DOHH2 (cell line): ENCODE data around the gene ODAD2.

Experiments used
- H3F3A ChIP-seq: fragments of 200-600 bp; sonication (generic), shearing (Covaris generic); 2 replicates; pipeline ENCODE4 v1.6.0; 2016; ENCODE audit warnings: antibody characterized with exemption, mild to moderate bottlenecking; ENCODE audit not compliant: control insufficient read depth, insufficient read depth
- H3K27ac ChIP-seq: fragments of 200-600 bp; sonication (generic); 2 replicates; pipeline ENCODE4 v1.5.1; 2014; ENCODE audit warnings: low read depth, mild to moderate bottlenecking, low read length, moderate library complexity
- H3K27me3 ChIP-seq: fragments of 200-600 bp; sonication (generic); 2 replicates; pipeline ENCODE4 v1.6.1; 2014; ENCODE audit warnings: mild to moderate bottlenecking, low read length, mixed read lengths; ENCODE audit not compliant: control insufficient read depth
- H3K36me3 ChIP-seq: fragments of 200-600 bp; sonication (generic); 2 replicates; pipeline ENCODE4 v1.6.1; 2014; ENCODE audit warnings: mild to moderate bottlenecking, low read length, moderate library complexity, mixed read lengths; ENCODE audit not compliant: control insufficient read depth
- H3K4me1 ChIP-seq: fragments of 200-600 bp; sonication (generic); 2 replicates; pipeline ENCODE4 v1.6.1; 2014; ENCODE audit warnings: mild to moderate bottlenecking, low read length, mixed read lengths; ENCODE audit not compliant: control insufficient read depth
- H3K4me2 ChIP-seq: fragments of 200-600 bp; sonication (generic); 2 replicates; pipeline ENCODE4 v1.6.0; 2014; ENCODE audit warnings: mild to moderate bottlenecking, low read length, moderate library complexity
- H3K4me3 ChIP-seq: fragments of 200-600 bp; sonication (generic); 2 replicates; pipeline ENCODE4 v1.5.1; 2014; ENCODE audit warnings: mild to moderate bottlenecking, low read length, mixed read lengths
- H3K79me2 ChIP-seq: fragments of 200-600 bp; sonication (generic); 2 replicates; pipeline ENCODE4 v1.6.1; 2014; ENCODE audit warnings: mild to moderate bottlenecking, low read length, mixed read lengths; ENCODE audit not compliant: control insufficient read depth
- H3K9me2 ChIP-seq: fragments of 200-600 bp; sonication (generic); replicated peaks from 2 replicates; pipeline ENCODE4 v1.6.1; 2014; ENCODE audit warnings: mild to moderate bottlenecking, low read length, mixed read lengths; ENCODE audit not compliant: control insufficient read depth
- H3K9me3 ChIP-seq: fragments of 200-600 bp; sonication (generic); 2 replicates; pipeline ENCODE4 v1.6.1; 2014; ENCODE audit warnings: antibody characterized with exemption, low read length, mixed read lengths; ENCODE audit not compliant: control insufficient read depth, insufficient read depth
- H4K20me1 ChIP-seq: fragments of 200-600 bp; sonication (generic); 2 replicates; pipeline ENCODE4 v1.6.0; 2014; ENCODE audit warnings: low read depth, mild to moderate bottlenecking, antibody characterized with exemption, low read length, moderate library complexity; ENCODE audit not compliant: control insufficient read depth, insufficient read depth
- EZH2phosphoT487 ChIP-seq: fragments of 200-600 bp; sonication (generic); IDR thresholded peaks from 2 replicates; pipeline ENCODE4 v1.6.1; 2017; ENCODE audit warnings: borderline replicate concordance, mild to moderate bottlenecking, antibody characterized with exemption, low read length, moderate library complexity, mixed read lengths
- TF ChIP-seq, protein P1 (sequence below): fragments of 200-600 bp; sonication (generic); IDR thresholded peaks from one replicate; pipeline ENCODE4 v1.5.1; 2014; ENCODE audit warnings: antibody characterized with exemption, mild to moderate bottlenecking, low read depth, low read length; ENCODE audit not compliant: poor library complexity, severe bottlenecking

ODAD2 gene

GRCh38 chr10:28020080-28020860 lies 21.4 kb upstream of the ODAD2 start:
- H3K4me1 ChIP-seq, result no peaks in the 10 kb centered on the region
- H3K36me3 ChIP-seq, result no peaks in the 10 kb centered on the region
- no peak overlapping the region for H3K27ac ChIP-seq
- no peaks in the 10 kb centered on the region for H3K27me3 ChIP-seq
- no peak overlapping the region for H3K4me3 ChIP-seq
- no peak for TF ChIP-seq EZH2phosphoT487
- TF ChIP-seq, protein P1, sequence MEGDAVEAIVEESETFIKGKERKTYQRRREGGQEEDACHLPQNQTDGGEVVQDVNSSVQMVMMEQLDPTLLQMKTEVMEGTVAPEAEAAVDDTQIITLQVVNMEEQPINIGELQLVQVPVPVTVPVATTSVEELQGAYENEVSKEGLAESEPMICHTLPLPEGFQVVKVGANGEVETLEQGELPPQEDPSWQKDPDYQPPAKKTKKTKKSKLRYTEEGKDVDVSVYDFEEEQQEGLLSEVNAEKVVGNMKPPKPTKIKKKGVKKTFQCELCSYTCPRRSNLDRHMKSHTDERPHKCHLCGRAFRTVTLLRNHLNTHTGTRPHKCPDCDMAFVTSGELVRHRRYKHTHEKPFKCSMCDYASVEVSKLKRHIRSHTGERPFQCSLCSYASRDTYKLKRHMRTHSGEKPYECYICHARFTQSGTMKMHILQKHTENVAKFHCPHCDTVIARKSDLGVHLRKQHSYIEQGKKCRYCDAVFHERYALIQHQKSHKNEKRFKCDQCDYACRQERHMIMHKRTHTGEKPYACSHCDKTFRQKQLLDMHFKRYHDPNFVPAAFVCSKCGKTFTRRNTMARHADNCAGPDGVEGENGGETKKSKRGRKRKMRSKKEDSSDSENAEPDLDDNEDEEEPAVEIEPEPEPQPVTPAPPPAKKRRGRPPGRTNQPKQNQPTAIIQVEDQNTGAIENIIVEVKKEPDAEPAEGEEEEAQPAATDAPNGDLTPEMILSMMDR, result no peak
- H3K9me2 ChIP-seq, result no peaks in the 10 kb centered on the region
- no peaks in the 10 kb centered on the region for H3K9me3 ChIP-seq
- no peaks in the 10 kb centered on the region for H4K20me1 ChIP-seq
- H3K4me2 ChIP-seq, result no peak overlapping the region
- H3F3A ChIP-seq, result no peaks in the 10 kb centered on the region
- no peaks in the 10 kb centered on the region for H3K79me2 ChIP-seq

DNA sequence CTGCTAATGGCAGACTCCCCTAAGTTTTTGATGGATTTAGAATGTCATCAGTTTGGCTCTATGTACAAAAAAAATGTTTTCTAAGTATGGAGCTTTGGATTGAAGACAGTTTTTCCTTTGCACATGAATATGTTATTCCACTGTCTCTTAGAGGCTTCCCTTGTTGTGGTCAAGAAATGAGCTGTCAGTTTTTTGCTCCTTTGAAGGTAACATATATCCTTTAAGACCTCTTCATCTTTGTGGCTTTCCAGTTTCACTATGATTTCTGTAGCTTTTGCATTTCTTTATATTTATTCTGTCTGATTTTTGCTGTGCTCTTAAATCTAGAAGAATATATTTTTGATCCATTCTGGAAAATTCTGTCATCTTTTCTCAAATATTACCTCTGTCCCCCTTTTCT lies 15.8 kb upstream of the ODAD2 start:
- Histone ChIP-seq H3K36me3 (no peaks in the 10 kb centered on the region), H3K4me2 (no peak overlapping the region), H3K4me3 (no peak overlapping the region), H4K20me1 (no peaks in the 10 kb centered on the region), H3K79me2 (no peaks in the 10 kb centered on the region), H3K27me3 (no peaks in the 10 kb centered on the region), H3K4me1 (no peaks in the 10 kb centered on the region), H3K27ac (no peak overlapping the region), H3K9me3 (no peaks in the 10 kb centered on the region), H3K9me2 (no peaks in the 10 kb centered on the region), H3F3A (no peaks in the 10 kb centered on the region)
- TF ChIP-seq, protein P1, result no peak
- no peak for TF ChIP-seq EZH2phosphoT487

GRCh38 chr10:28012990-28013515 lies 14.2 kb upstream of the ODAD2 start:
- no peaks in the 10 kb centered on the region for H3K9me2 ChIP-seq
- H3K9me3 ChIP-seq, result no peaks in the 10 kb centered on the region
- no peaks in the 10 kb centered on the region for H4K20me1 ChIP-seq
- H3K79me2 ChIP-seq, result no peaks in the 10 kb centered on the region
- H3F3A ChIP-seq, result no peaks in the 10 kb centered on the region
- H3K4me2 ChIP-seq, result no peak overlapping the region
- H3K4me1 ChIP-seq, result no peaks in the 10 kb centered on the region
- no peak overlapping the region for H3K27ac ChIP-seq
- no peaks in the 10 kb centered on the region for H3K27me3 ChIP-seq
- H3K36me3 ChIP-seq, result no peaks in the 10 kb centered on the region
- H3K4me3 ChIP-seq, result no peak overlapping the region
- TF ChIP-seq EZH2phosphoT487, result no peak
- TF ChIP-seq, protein P1, result no peak
